GM21576 (cell line): ENCODE results near the gene HYAL2.

Experiments used
- ATAC-seq: cut with Tn5 transposase; IDR thresholded peaks from one replicate; pipeline ENCODE4 v1.9.1; 2021; ENCODE audit warnings: mild to moderate bottlenecking, moderate library complexity; ENCODE audit not compliant: unreplicated experiment

Gene HYAL2

GRCh38 chr3:50322386-50323091, at the start of gene HYAL2:
Gene HYAL2 (minus strand): TSS chr3:50322745. CDS start chr3:50320489, 2,256 bp downstream.
- ATAC-seq: no peak

GRCh38 chr3:50371133-50371685, 48.7 kb upstream of the HYAL2 start:
- no peak for ATAC-seq

GRCh38 chr3:50370594-50370993, 48.0 kb upstream of the HYAL2 start:
- ATAC-seq: no peak

- no peak for ATAC-seq
Measured at GRCh38 chr3:50369012-50369670, 46.6 kb upstream of the HYAL2 start.

GRCh38 chr3:50365842-50366220, 43.3 kb upstream of the HYAL2 start:
- ATAC-seq: no peak

- peak; percentile 90 for ATAC-seq
Measured at GRCh38 chr3:50365080-50365841, 42.7 kb upstream of the HYAL2 start.

- no peak for ATAC-seq
Measured at GRCh38 chr3:50364573-50365079, 42.1 kb upstream of the HYAL2 start.

GRCh38 chr3:50359760-50360110, 37.2 kb upstream of the HYAL2 start:
- ATAC-seq: peak; percentile 2

GRCh38 chr3:50358911-50359759, 36.6 kb upstream of the HYAL2 start, which contains the start of gene TMEM115:
Gene TMEM115 (minus strand): TSS chr3:50359521. CDS start chr3:50359063, 458 bp downstream.
- ATAC-seq: peak; percentile 99

- no peak for ATAC-seq
Measured at GRCh38 chr3:50358355-50358910, 35.9 kb upstream of the HYAL2 start.

- no peak for ATAC-seq
Measured at GRCh38 chr3:50357481-50357880, 34.9 kb upstream of the HYAL2 start.

- no peak for ATAC-seq
Measured at GRCh38 chr3:50356553-50356952, 34.0 kb upstream of the HYAL2 start.

GRCh38 chr3:50355829-50356552, 33.4 kb upstream of the HYAL2 start:
- ATAC-seq: no peak

- no peak for ATAC-seq
Measured at GRCh38 chr3:50354850-50355249, 32.3 kb upstream of the HYAL2 start.

GRCh38 chr3:50354186-50354764, 31.7 kb upstream of the HYAL2 start:
- ATAC-seq: no peak

GRCh38 chr3:50353245-50354004, 30.9 kb upstream of the HYAL2 start:
- ATAC-seq: no peak

- no peak for ATAC-seq
Measured at GRCh38 chr3:50352781-50353180, 30.2 kb upstream of the HYAL2 start.

GRCh38 chr3:50351323-50351697, 28.8 kb upstream of the HYAL2 start:
- no peak for ATAC-seq
